ENCODE data around the gene PTBP1. TPM values are rescaled to one million over a fixed set of nuclear protein-coding genes. Genes with fewer than 3 reads are reported as not detected.

The PTBP1 gene
- total RNA-seq, 1 donor from 2014 or later, result 123 TPM

GRCh38 chr19:855566-856120 is 58.4 kb downstream of the PTBP1 start:
- no peak for DNase-seq

- no peak for DNase-seq
Measured at GRCh38 chr19:858284-858683, 61.0 kb downstream of the PTBP1 start.

DNA sequence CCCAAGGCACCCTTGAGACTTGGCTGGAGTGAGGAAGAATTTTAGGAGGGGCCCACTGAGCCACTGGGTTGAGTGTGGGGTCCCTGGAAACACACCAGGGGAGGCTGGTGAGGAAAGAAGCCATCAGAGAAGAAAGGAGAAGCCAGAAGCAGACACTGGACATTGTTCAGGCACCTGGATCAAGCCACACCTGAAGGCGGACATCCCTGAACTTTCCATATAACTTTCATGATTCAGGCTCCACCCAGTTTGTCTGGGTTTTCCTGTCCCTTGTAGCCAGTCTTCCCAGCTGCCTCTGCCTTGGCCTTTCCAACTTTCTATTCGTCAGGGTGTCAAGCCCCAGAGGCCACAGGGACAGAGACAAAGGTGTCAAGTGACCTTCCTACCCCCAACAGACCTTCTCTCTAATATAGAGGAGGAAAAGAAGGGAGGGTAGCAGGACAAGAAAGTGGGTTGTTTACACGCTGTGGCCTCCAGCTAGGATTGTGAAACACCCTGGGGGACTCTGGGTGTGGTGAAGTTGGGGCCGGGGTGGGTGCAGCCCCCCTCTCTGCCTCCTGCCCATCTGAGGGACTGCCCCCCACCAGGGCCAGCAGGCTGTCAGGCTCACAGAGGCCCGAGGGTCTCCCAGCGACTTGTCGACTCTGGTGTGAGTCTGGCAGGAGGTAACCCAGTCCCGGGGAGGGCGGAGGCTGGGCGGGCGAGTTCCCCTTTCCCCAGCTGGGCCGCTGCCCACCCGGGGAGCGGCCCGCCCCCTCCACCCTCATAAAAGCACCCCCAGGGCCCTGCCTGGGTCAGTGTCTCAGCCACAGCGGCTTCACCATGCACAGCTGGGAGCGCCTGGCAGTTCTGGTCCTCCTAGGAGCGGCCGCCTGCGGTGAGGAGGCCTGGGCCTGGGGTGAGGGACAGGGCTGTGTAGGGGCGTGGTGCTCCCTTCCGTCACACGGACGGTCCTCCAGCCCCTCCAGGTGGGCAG is 61.9 kb downstream of the PTBP1 start, which contains the start of gene CFD:
TSS of gene CFD (plus strand) at position 797 of the 976 bp plus-strand sequence. CDS start at position 823, 26 bp downstream.
- DNase-seq, result no peak

- no peak for DNase-seq
Measured at GRCh38 chr19:861141-861755, 64.0 kb downstream of the PTBP1 start.

Other genes starting within 250 kb of the PTBP1 start
- 356 and 480 TPM in 2 replicates for gene BSG, start 224.9 kb upstream of the PTBP1 start, total RNA-seq
- 0.34 and 0.70 TPM in 2 replicates for gene HCN2, start 207.6 kb upstream of the PTBP1 start, total RNA-seq
- 29.1 and 37.6 TPM in 2 replicates for gene POLRMT, start 163.9 kb upstream of the PTBP1 start, total RNA-seq
- gene FGF22, start 157.6 kb upstream of the PTBP1 start, total RNA-seq, result not detected in 2 replicates
- 25.0 and 38.8 TPM in 2 replicates for gene RNF126, start 134.2 kb upstream of the PTBP1 start, total RNA-seq
- 7.1 and 8.8 TPM in 2 replicates for gene FSTL3, start 121.1 kb upstream of the PTBP1 start, total RNA-seq
- not detected in 2 replicates for gene PRSS57, start 102.0 kb upstream of the PTBP1 start, total RNA-seq
- 56.3 and 109 TPM in 2 replicates for gene PALM, start 88.5 kb upstream of the PTBP1 start, total RNA-seq
- 0.05 TPM in 1 of 2 replicates, not detected in the other for gene MISP, start 46.3 kb upstream of the PTBP1 start, total RNA-seq
- under 0.01 TPM in 1 of 2 replicates, not detected in the other for gene PLPPR3, start 24.5 kb downstream of the PTBP1 start, total RNA-seq
- gene AZU1, start 30.4 kb downstream of the PTBP1 start, total RNA-seq, result not detected in 2 replicates
- not detected in 2 replicates for gene PRTN3, start 43.5 kb downstream of the PTBP1 start, total RNA-seq
- gene ELANE, start 54.9 kb downstream of the PTBP1 start, total RNA-seq, result not detected in 2 replicates
- 2.5 TPM in 1 of 2 replicates, not detected in the other for gene CFD, start 62.2 kb downstream of the PTBP1 start, total RNA-seq
- 40.5 and 64.0 TPM in 2 replicates for gene MED16, start 95.7 kb downstream of the PTBP1 start, total RNA-seq
- not detected in 2 replicates for gene RNU6-9, start 96.0 kb downstream of the PTBP1 start, total RNA-seq
- 36.9 and 47.0 TPM in 2 replicates for gene R3HDM4, start 115.8 kb downstream of the PTBP1 start, total RNA-seq
- not detected in 2 replicates for gene KISS1R, start 119.9 kb downstream of the PTBP1 start, total RNA-seq
- gene ARID3A, start 128.6 kb downstream of the PTBP1 start, total RNA-seq, result 9.0 and 9.7 TPM in 2 replicates
- 69.9 and 83.3 TPM in 2 replicates for gene WDR18, start 186.9 kb downstream of the PTBP1 start, total RNA-seq
- 0.28 and 1.0 TPM in 2 replicates for gene GRIN3B, start 203.0 kb downstream of the PTBP1 start, total RNA-seq
- 67.2 and 78.9 TPM in 2 replicates for gene TMEM259, start 223.7 kb downstream of the PTBP1 start, total RNA-seq
- not detected in 2 replicates for gene RNU6-2, start 224.1 kb downstream of the PTBP1 start, total RNA-seq
- gene CNN2, start 229.2 kb downstream of the PTBP1 start, total RNA-seq, result 108 and 253 TPM in 2 replicates
- gene ABCA7, start 242.7 kb downstream of the PTBP1 start, total RNA-seq, result 9.4 and 10.0 TPM in 2 replicates